Nephron (organoid): Measurements from ENCODE around the gene NUDCD2.

Experiments used
- H3K27ac Mint-ChIP-seq, 3 experiments: 2 replicates each; pipeline ENCODE4 v1.8.0; 2020; ENCODE audit warnings: mixed read lengths in 3 of 3, mild to moderate bottlenecking in 2 of 3, moderate library complexity in 1 of 3
- H3K27me3 Mint-ChIP-seq: 2 replicates; pipeline ENCODE4 v1.8.0; 2021; ENCODE audit warnings: low read depth, mild to moderate bottlenecking, moderate library complexity, mixed read lengths
- H3K36me3 Mint-ChIP-seq: 2 replicates; pipeline ENCODE4 v1.8.0; 2020; ENCODE audit warnings: low read depth, mixed read lengths
- H3K4me1 Mint-ChIP-seq: 2 replicates; pipeline ENCODE4 v1.8.0; 2020; ENCODE audit warnings: mixed read lengths
- H3K4me3 Mint-ChIP-seq, 3 experiments: 2 replicates each; pipeline ENCODE4 v1.8.0; 2020; ENCODE audit warnings: mild to moderate bottlenecking in 3 of 3, mixed read lengths in 3 of 3, moderate library complexity in 2 of 3
- H3K9me3 Mint-ChIP-seq: 2 replicates; pipeline ENCODE4 v1.8.0; 2020; ENCODE audit warnings: mixed read lengths
- CTCF ChIP-seq, 3 experiments: fragments of 200-600 bp; sonication (generic); IDR thresholded peaks; one replicate each; pipeline ENCODE4 v1.5.0; 2021; ENCODE audit warnings: antibody characterized with exemption in 3 of 3; ENCODE audit not compliant: unreplicated experiment in 3 of 3

Gene NUDCD2

GRCh38 chr5:163478126-163478981 is 18.5 kb upstream of the NUDCD2 start:
- no peaks in the 10 kb centered on the region for H3K4me1 Mint-ChIP-seq
- no peaks in the 10 kb centered on the region for H3K27me3 Mint-ChIP-seq
- H3K27ac Mint-ChIP-seq, result no peak overlapping the region
- no peak for TF ChIP-seq CTCF (IDR thresholded peaks at IDR 0.05; ENCODE audit: unreplicated experiment in 3 of 3)
- H3K4me3 Mint-ChIP-seq, result no peak overlapping the region
- H3K9me3 Mint-ChIP-seq, result no peaks in the 10 kb centered on the region
- H3K36me3 Mint-ChIP-seq, result peaks cover 45% of the 10 kb centered on the region

- Mint-ChIP-seq H3K27me3 (no peaks in the 10 kb centered on the region), H3K4me3 (no peak overlapping the region), H3K4me1 (no peaks in the 10 kb centered on the region), H3K9me3 (no peaks in the 10 kb centered on the region), H3K36me3 (peaks cover 47% of the 10 kb centered on the region), H3K27ac (no peak overlapping the region)
- TF ChIP-seq CTCF (IDR thresholded peaks at IDR 0.05; ENCODE audit: unreplicated experiment in 3 of 3), result no peak
Observed at GRCh38 chr5:163475411-163475810, 15.5 kb upstream of the NUDCD2 start.

DNA sequence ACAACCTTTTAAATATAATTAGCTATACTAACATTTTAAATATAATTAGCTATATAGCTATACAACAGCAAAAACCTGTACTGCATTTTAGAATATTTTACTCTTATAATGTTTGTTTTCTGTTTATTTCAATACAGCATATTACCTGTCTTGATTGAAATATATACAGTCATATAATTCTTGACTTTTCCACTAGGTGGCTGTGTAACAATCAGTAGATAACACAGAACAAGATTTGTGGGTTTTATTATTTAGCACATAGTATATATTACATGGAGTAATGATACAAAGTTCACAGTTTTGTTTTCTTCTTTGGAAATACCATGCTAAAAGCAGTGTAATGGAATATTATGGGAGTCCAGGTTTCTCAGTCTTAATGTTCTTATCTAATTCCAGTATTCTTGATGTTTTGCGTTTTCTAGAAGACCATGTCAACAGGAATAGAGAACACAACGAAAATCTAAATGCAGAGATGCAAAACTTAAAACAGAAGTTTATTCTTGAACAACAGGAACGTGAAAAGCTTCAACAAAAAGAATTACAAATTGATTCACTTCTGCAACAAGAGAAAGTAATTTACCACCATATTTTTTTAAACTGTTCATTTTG is 13.8 kb upstream of the NUDCD2 start:
- Mint-ChIP-seq H3K27ac (no peak overlapping the region), H3K4me3 (no peak overlapping the region), H3K36me3 (peaks cover 43% of the 10 kb centered on the region), H3K27me3 (no peaks in the 10 kb centered on the region), H3K9me3 (no peaks in the 10 kb centered on the region), H3K4me1 (no peaks in the 10 kb centered on the region)
- TF ChIP-seq CTCF (IDR thresholded peaks at IDR 0.05; ENCODE audit: unreplicated experiment in 3 of 3), result peak; percentile 21 to 59 (median 38)

DNA sequence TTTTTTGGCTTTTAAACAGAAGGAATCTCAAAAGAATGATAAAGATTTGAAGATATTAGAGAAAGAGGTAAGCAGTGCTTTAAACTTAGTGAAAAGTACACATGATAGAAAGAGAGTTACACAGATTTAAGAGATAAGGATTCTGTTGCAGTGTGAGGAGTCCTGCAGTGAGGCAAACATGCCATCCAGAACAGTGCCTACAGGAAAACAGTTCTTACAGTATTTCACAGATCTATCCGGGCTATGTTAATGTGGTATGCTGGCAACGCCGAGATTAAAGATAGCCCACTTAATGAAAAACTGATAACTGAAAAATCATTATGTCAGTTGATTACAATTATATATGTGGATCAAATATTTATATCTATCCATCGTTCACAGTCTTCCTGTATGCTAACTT is 7.8 kb upstream of the NUDCD2 start:
- H3K4me3 Mint-ChIP-seq, result no peak overlapping the region
- H3K9me3 Mint-ChIP-seq, result no peaks in the 10 kb centered on the region
- no peak for TF ChIP-seq CTCF (IDR thresholded peaks at IDR 0.05; ENCODE audit: unreplicated experiment in 3 of 3)
- H3K27me3 Mint-ChIP-seq, result no peaks in the 10 kb centered on the region
- no peak overlapping the region for H3K27ac Mint-ChIP-seq
- peaks cover 22% of the 10 kb centered on the region for H3K36me3 Mint-ChIP-seq
- peaks cover 5% of the 10 kb centered on the region for H3K4me1 Mint-ChIP-seq

GRCh38 chr5:163463063-163463435 is 3.1 kb upstream of the NUDCD2 start:
- H3K9me3 Mint-ChIP-seq, result no peaks in the 10 kb centered on the region
- H3K4me3 Mint-ChIP-seq, result peak overlapping the region in 1 of 3 experiments; percentile 46
- H3K27ac Mint-ChIP-seq, result no peak overlapping the region
- no peaks in the 10 kb centered on the region for H3K27me3 Mint-ChIP-seq
- no peak for TF ChIP-seq CTCF (IDR thresholded peaks at IDR 0.05; ENCODE audit: unreplicated experiment in 3 of 3)
- H3K36me3 Mint-ChIP-seq, result peaks cover 10% of the 10 kb centered on the region
- peaks cover 26% of the 10 kb centered on the region for H3K4me1 Mint-ChIP-seq
